ENCODE data around the gene SNED1. TPM values are rescaled to one million over a fixed set of nuclear protein-coding genes. Genes with fewer than 3 reads are reported as not detected.

The SNED1 gene
- total RNA-seq, 1 donor from 2014 or later = 19.4 TPM

DNA sequence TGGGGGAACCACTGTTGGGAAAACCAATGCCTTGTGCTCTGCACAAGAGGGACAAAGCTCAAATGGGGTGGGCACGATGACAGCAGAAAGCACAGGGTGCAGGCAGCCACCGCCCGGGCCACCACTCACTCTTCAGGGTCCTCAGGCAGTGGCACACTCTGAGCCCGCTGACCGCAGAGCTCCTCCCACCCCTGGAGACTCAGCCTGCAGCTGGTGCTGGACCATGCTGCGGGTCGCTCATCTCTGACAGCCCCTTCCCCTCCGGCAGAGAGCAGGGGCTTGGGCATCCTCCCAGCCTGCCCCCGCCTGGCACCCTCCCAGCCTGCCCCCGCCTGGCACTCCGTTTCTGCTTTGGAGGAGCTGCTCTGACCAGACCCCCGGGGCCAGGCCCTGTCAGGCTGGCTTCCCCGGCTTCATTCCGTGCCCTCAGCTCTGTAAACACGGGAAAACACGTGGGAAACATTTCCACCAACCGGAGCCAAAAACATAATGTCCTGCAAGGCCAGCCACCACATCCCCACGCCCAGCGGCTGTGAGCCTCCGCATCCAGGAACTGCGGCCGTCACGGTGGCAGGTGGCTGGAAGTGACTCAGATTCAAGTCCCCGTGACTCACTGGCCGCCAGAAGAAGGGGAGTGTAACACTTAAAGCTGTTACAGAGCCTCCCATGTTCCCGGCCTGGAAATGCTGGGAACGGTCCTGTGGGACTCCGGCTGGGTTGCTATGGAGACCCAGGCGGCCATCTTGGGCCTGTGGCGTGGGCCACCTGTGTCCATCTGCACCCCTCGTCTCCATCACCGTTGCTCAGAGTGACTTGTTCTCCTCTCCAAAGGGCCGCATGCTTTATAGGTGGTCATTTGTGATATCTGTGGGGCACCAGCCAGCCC is 6.8 kb upstream of the SNED1 start:
- Mint-ChIP-seq H3K9me3 (ENCODE audit: unreplicated experiment) (no peaks in the 10 kb centered on the region), H3K27ac (ENCODE audit: unreplicated experiment) (peak overlapping the region; percentile 62), H3K27me3 (ENCODE audit: unreplicated experiment) (no peaks in the 10 kb centered on the region), H3K4me1 (ENCODE audit: unreplicated experiment) (peaks cover 34% of the 10 kb centered on the region), H3K4me3 (ENCODE audit: unreplicated experiment) (peak overlapping the region; percentile 38), H3K36me3 (ENCODE audit: unreplicated experiment) (no peaks in the 10 kb centered on the region)
- TF ChIP-seq, protein P1, sequence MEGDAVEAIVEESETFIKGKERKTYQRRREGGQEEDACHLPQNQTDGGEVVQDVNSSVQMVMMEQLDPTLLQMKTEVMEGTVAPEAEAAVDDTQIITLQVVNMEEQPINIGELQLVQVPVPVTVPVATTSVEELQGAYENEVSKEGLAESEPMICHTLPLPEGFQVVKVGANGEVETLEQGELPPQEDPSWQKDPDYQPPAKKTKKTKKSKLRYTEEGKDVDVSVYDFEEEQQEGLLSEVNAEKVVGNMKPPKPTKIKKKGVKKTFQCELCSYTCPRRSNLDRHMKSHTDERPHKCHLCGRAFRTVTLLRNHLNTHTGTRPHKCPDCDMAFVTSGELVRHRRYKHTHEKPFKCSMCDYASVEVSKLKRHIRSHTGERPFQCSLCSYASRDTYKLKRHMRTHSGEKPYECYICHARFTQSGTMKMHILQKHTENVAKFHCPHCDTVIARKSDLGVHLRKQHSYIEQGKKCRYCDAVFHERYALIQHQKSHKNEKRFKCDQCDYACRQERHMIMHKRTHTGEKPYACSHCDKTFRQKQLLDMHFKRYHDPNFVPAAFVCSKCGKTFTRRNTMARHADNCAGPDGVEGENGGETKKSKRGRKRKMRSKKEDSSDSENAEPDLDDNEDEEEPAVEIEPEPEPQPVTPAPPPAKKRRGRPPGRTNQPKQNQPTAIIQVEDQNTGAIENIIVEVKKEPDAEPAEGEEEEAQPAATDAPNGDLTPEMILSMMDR (IDR thresholded peaks at IDR 0.05) = no peak
- no peak for DNase-seq (ENCODE audit: extremely low spot score, unreplicated experiment)

DNA sequence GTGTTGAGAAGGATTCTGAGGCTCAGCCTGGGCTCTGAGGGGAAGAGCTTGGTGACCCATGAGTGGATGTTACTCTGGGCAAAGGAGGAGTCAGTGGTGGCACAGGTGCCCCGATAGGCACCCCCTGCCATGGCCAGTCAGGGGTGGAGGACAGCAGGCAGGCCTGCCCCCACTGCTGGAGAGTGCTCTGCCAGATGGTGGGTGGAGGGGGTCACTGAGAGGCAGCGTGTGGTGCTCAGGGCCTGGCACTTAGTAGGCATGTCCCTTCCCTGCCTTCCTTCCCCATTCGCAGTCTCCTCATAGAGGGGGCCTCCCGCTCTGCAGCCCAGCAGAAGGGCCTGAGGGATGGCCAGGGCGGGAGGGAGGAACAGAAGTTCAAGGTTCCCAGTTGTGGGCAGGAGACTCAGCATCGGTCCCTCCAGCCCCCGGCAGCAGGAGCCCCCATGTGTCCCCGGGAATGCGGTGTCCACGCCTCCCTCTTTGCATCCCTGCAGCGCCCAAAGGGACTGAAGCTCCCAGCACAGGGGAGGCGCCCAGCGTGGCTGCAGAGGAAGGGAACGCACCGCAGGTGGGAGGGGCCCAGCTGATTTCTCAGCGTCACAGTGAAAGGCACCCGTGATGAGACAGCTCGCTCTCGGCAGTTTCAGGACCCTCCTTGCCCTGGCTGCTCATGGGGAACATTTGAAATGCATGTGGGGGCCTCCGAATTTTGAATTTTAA is 5.7 kb upstream of the SNED1 start:
- H3K27me3 Mint-ChIP-seq (ENCODE audit: unreplicated experiment) = no peaks in the 10 kb centered on the region
- H3K9me3 Mint-ChIP-seq (ENCODE audit: unreplicated experiment) = no peaks in the 10 kb centered on the region
- no peaks in the 10 kb centered on the region for H3K36me3 Mint-ChIP-seq (ENCODE audit: unreplicated experiment)
- peaks cover 37% of the 10 kb centered on the region for H3K4me1 Mint-ChIP-seq (ENCODE audit: unreplicated experiment)
- peak; percentile 70 for DNase-seq (ENCODE audit: extremely low spot score, unreplicated experiment)
- H3K27ac Mint-ChIP-seq (ENCODE audit: unreplicated experiment) = peak overlapping the region; percentile 62
- H3K4me3 Mint-ChIP-seq (ENCODE audit: unreplicated experiment) = no peak overlapping the region
- TF ChIP-seq, protein P1 (IDR thresholded peaks at IDR 0.05) = no peak

DNA sequence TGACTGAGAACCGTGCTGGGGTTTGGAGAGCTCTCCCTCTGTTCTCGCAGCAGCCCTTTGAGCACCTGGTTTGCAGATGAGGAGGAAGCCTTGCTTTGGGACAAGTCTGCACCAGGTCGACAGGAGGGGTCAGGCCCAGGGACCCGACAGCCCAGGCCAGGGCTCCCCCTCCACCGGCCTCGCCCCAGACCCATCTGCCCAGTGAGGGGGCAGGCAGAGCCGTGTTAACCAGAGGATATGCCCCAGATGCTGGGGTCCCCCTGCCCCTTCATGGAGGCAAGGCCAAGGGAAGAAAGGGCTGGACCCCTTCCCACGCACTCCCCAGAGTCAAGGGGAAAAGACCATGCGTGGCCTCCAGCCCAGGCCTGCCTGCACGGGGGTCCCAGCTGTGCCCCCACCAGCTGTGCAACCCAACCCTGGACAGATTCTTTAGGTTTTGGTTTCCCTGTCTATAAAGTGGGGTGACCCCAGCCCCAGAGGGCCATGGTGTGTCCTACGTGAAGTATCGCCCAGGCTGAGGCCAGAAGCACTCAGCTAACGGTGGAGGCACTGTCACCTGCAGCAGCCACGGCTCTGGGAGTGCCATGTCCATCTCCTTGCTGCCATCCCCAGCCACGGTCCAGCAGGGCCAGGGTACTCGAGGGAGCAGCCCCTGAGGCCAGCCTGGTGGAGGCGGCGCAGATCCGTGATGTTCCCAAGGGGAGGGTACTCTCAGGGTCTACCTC is 4.8 kb upstream of the SNED1 start:
- H3K9me3 Mint-ChIP-seq (ENCODE audit: unreplicated experiment) = no peaks in the 10 kb centered on the region
- H3K27ac Mint-ChIP-seq (ENCODE audit: unreplicated experiment) = no peak overlapping the region
- no peaks in the 10 kb centered on the region for H3K36me3 Mint-ChIP-seq (ENCODE audit: unreplicated experiment)
- H3K4me3 Mint-ChIP-seq (ENCODE audit: unreplicated experiment) = no peak overlapping the region
- TF ChIP-seq, protein P1 (IDR thresholded peaks at IDR 0.05) = no peak
- H3K4me1 Mint-ChIP-seq (ENCODE audit: unreplicated experiment) = peaks cover 28% of the 10 kb centered on the region
- DNase-seq (ENCODE audit: extremely low spot score, unreplicated experiment) = no peak
- H3K27me3 Mint-ChIP-seq (ENCODE audit: unreplicated experiment) = no peaks in the 10 kb centered on the region

DNA sequence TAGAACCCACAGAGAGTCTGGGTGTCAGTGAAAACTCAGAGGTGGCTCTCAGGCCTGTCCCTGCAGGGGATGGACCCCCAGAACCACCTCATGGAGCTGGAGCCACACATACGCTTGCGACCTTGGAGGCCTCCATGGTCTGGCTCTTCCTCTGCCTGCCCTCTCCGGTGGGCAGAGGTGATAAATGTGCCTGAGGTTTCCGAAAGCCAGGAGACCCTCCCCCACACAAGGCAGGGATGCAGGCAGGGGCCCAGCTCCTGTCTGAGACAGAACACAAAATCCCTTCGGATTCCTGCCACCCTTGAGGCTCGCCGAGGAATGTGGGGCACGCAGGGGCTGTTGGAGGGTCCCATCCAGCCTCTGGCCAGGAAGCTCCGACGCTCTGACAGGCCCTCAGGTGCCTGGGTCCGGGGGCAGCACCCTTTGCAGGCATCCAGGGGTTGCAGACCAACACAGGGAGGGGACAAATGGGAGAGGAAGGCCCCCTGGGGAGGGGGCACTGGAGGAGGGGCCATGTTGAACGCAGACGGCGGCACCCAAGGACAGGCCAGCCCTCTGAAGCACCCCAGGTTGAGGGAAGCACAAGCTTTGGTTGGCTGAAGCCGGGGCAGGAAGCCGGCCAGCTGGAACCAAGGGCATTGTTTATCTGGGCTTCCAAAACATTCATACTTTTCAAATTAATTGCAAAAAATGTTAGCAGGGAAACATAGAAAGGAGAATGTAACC is 4.1 kb upstream of the SNED1 start:
- no peaks in the 10 kb centered on the region for H3K36me3 Mint-ChIP-seq (ENCODE audit: unreplicated experiment)

More for the DNA sequence above, 4.1 kb upstream of the SNED1 start:
- Mint-ChIP-seq H3K4me1 (ENCODE audit: unreplicated experiment) (peaks cover 25% of the 10 kb centered on the region), H3K27ac (ENCODE audit: unreplicated experiment) (no peak overlapping the region), H3K9me3 (ENCODE audit: unreplicated experiment) (no peaks in the 10 kb centered on the region), H3K27me3 (ENCODE audit: unreplicated experiment) (no peaks in the 10 kb centered on the region), H3K4me3 (ENCODE audit: unreplicated experiment) (no peak overlapping the region)
- DNase-seq (ENCODE audit: extremely low spot score, unreplicated experiment) = peak; percentile 79
- TF ChIP-seq, protein P1 (IDR thresholded peaks at IDR 0.05) = no peak

Data from osteocyte (in vitro differentiated cells).